GM23248 (cell line): ENCODE data around the gene COL4A4. TPM values are rescaled to one million over a fixed set of nuclear protein-coding genes. Genes with fewer than 3 reads are reported as not detected.
A peak's percentile ranks its signal among the peaks of the same experiment; 100 is the strongest.

Experiments
- DNase-seq: peaks from one replicate; pipeline ENCODE4 v3.0.0-alpha.2; 2015
- H2AFZ ChIP-seq: fragments of 200-600 bp; sonication (generic); 2 replicates; pipeline ENCODE4 v1.6.1; 2016; ENCODE audit warnings: antibody characterized with exemption
- H3F3A ChIP-seq: fragments of 200-600 bp; sonication (generic); 2 replicates; pipeline ENCODE4 v1.6.1; 2016; ENCODE audit warnings: mild to moderate bottlenecking, antibody characterized with exemption, mixed run types; ENCODE audit not compliant: insufficient read depth
- H3K27ac ChIP-seq: fragments of 200-600 bp; sonication (generic); 2 replicates; pipeline ENCODE4 v1.5.1; 2016; ENCODE audit warnings: mild to moderate bottlenecking
- H3K27me3 ChIP-seq: fragments of 200-600 bp; sonication (generic); replicated peaks from 2 replicates; pipeline ENCODE4 v1.6.1; 2016; ENCODE audit warnings: mild to moderate bottlenecking; ENCODE audit not compliant: insufficient read depth
- H3K36me3 ChIP-seq: fragments of 200-600 bp; sonication (generic); 2 replicates; pipeline ENCODE4 v1.6.1; 2016; ENCODE audit warnings: low read depth, mild to moderate bottlenecking
- H3K4me1 ChIP-seq: fragments of 200-600 bp; sonication (generic); 2 replicates; pipeline ENCODE4 v1.6.1; 2016; ENCODE audit warnings: mild to moderate bottlenecking; ENCODE audit not compliant: insufficient read depth
- H3K4me2 ChIP-seq: fragments of 200-600 bp; sonication (generic); one replicate; pipeline ENCODE4 v1.6.1; 2016; ENCODE audit warnings: mild to moderate bottlenecking; ENCODE audit not compliant: unreplicated experiment
- H3K4me3 ChIP-seq: fragments of 200-600 bp; sonication (generic); 2 replicates; pipeline ENCODE4 v1.5.1; 2016; ENCODE audit warnings: mild to moderate bottlenecking
- H3K79me2 ChIP-seq: fragments of 200-600 bp; sonication (generic); 2 replicates; pipeline ENCODE4 v1.6.1; 2016; ENCODE audit warnings: mild to moderate bottlenecking; ENCODE audit not compliant: insufficient read depth
- H3K9ac ChIP-seq: fragments of 200-600 bp; sonication (generic); 2 replicates; pipeline ENCODE4 v1.6.1; 2016; ENCODE audit warnings: mild to moderate bottlenecking
- H3K9me2 ChIP-seq: fragments of 200-600 bp; sonication (generic); 2 replicates; pipeline ENCODE4 v1.6.1; 2016; ENCODE audit warnings: mixed run types, mild to moderate bottlenecking, moderate library complexity; ENCODE audit not compliant: insufficient read depth
- H3K9me3 ChIP-seq: fragments of 200-600 bp; sonication (generic); one replicate; pipeline ENCODE4 v1.6.1; 2017; ENCODE audit warnings: low read depth
- H4K20me1 ChIP-seq: fragments of 200-600 bp; sonication (generic); 2 replicates; pipeline ENCODE4 v1.6.0; 2016; ENCODE audit not compliant: insufficient read depth
- EZH2 ChIP-seq: fragments of 200-600 bp; sonication (generic); IDR thresholded peaks from 2 replicates; pipeline ENCODE4 v1.6.1; 2018; ENCODE audit warnings: antibody characterized with exemption, mild to moderate bottlenecking; ENCODE audit not compliant: insufficient read depth, poor library complexity, severe bottlenecking
- EZH2phosphoT487 ChIP-seq: fragments of 200-600 bp; sonication (generic); IDR thresholded peaks from 2 replicates; pipeline ENCODE4 v1.6.1; 2018; ENCODE audit warnings: antibody characterized with exemption, moderate library complexity, mild to moderate bottlenecking, low read depth; ENCODE audit not compliant: insufficient read depth
- WGBS, 2 experiments: methylation state at CpG; one replicate each; pipeline ENCODE4 v1.1.6; 2015 to 2017; ENCODE audit warnings: low lambda C conversion rate in 2 of 2, low coverage in 1 of 2; ENCODE audit errors: missing lambda C conversion rate in 2 of 2; 5-methylcytosine and 5-hydroxymethylcytosine counted together
- in situ Hi-C: fragments of 300-500 bp; cut with MboI; formaldehyde crosslinking; loops from 2 replicates; pipeline ENCODE4 v1.15.0; 2020
- polyA plus RNA-seq: library from polyadenylated mRNA; unstranded; fragments of >200 nt; fragmentation: Nextera tagmentation; extraction: Ambion mirVana; gene quantifications from 2 replicates; pipeline ENCODE4 v1.2.1, GENCODE V29; 2016
- total RNA-seq: library from RNA; depleted of rRNA; stranded (reverse); fragments of >200 nt; shearing (Covaris generic); gene quantifications from 2 replicates; pipeline ENCODE4 v1.2.3, GENCODE V29; 2014

COL4A4 gene
- total and polyA plus RNA-seq, 2 experiments from 2014 or later: 0.36 to 0.76 TPM

DNA sequence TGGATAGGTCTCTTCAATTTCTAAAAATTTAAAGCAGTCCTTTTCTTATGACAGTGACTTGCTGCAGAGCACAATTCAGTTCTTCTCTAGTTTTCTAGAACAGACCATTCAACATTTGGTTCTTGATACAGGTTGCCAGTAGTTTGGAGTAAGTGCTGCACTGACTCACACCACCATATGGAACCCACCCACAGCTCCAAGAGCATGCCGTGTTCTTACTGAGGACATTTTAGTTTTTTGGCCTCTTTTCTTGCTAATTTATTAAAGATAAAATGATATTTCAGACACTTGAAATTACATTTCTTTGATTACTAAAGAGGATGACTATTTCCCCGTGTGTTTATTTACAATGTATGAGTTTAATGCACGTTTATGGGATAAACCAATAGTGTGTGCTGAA lies 120.0 kb downstream of the COL4A4 start:
- DNase-seq: peak; percentile 9
- H3K4me2 ChIP-seq: no peak overlapping the region
- no peaks in the 10 kb centered on the region for H3K27me3 ChIP-seq
- H3K27ac ChIP-seq: no peak overlapping the region
- no peak overlapping the region for H2AFZ ChIP-seq
- no peaks in the 10 kb centered on the region for H3K79me2 ChIP-seq
- H3F3A ChIP-seq: no peaks in the 10 kb centered on the region
- TF ChIP-seq EZH2phosphoT487: no peak
- no peak for TF ChIP-seq EZH2
- no peaks in the 10 kb centered on the region for H3K9me2 ChIP-seq
- H3K9me3 ChIP-seq: no peaks in the 10 kb centered on the region
- no peaks in the 10 kb centered on the region for H3K4me1 ChIP-seq
- in situ Hi-C loops: no loop called here
- WGBS, 2 experiments: 32 to 35% methylated on average over 3 of the region's 3 CpGs
- H3K36me3 ChIP-seq: no peaks in the 10 kb centered on the region
- H3K9ac ChIP-seq: no peak overlapping the region
- H3K4me3 ChIP-seq: no peak overlapping the region
- no peaks in the 10 kb centered on the region for H4K20me1 ChIP-seq

DNA sequence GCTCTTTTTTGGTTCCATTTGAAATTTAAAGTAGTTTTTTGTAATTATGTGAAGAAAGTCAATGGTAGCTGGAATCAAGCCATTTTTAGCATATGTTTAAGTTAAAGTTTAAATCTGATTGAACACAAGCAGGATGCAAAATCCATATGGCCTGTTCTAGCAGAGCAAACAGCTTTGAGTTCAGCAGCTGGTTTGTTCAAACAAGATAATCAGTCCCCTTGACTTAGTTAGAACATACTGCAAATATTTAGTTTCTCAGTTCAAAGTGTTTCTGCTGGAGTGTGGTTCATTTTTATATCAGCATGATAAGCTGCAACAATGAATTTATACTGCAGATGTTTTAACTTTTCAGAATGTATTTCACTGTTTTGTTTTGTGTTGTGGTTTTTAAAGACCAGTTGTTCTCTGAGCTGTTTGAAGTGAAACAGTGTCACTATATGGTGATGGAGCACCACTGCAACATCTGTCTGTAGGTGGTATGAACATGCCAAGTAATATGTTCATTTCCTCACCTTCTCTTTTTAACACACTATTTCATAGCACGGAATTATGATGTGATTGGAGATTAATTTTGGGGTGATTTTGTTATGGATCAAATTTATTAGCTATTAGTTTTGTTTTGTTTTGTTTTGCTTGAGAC lies 125.3 kb downstream of the COL4A4 start:
- H3K4me2 ChIP-seq: no peak overlapping the region
- no peak for DNase-seq
- no peaks in the 10 kb centered on the region for H3K27me3 ChIP-seq
- in situ Hi-C loops: no loop called here
- H3K9ac ChIP-seq: no peak overlapping the region
- no peak overlapping the region for H3K27ac ChIP-seq
- no peaks in the 10 kb centered on the region for H3K79me2 ChIP-seq
- H3K4me1 ChIP-seq: no peaks in the 10 kb centered on the region
- H3K9me2 ChIP-seq: no peaks in the 10 kb centered on the region
- H3K9me3 ChIP-seq: no peaks in the 10 kb centered on the region
- WGBS, 2 experiments: 37 to 45% methylated on average over 1 of the region's 1 CpG
- no peak overlapping the region for H2AFZ ChIP-seq
- H3K36me3 ChIP-seq: no peaks in the 10 kb centered on the region
- H3K4me3 ChIP-seq: no peak overlapping the region
- TF ChIP-seq EZH2phosphoT487 (no peak), EZH2 (no peak)
- no peaks in the 10 kb centered on the region for H4K20me1 ChIP-seq
- H3F3A ChIP-seq: no peaks in the 10 kb centered on the region

DNA sequence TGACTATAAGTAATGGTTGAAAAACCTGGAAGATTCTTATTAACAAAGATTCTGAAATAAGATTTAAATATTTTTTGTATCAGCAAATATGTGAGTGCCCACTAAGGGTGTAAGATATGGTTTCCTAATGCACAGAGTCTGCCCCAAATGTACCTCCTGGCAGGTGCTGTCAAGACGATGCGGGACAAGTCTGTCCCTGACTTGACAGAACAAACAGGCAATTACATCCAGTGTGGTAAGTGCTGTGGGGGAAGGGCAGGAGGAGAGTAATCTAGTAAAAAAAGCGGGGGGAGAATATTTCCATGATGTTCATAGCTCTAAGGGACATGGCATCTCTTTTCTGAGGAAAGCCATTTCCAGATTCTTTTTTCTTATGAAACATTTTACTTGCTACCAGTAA lies 127.5 kb downstream of the COL4A4 start:
- no peak overlapping the region for H3K9ac ChIP-seq
- DNase-seq: no peak
- no peak overlapping the region for H3K27ac ChIP-seq
- H4K20me1 ChIP-seq: no peaks in the 10 kb centered on the region
- in situ Hi-C loops: no loop called here
- H3K27me3 ChIP-seq: no peaks in the 10 kb centered on the region
- no peaks in the 10 kb centered on the region for H3K79me2 ChIP-seq
- no peaks in the 10 kb centered on the region for H3K36me3 ChIP-seq
- H2AFZ ChIP-seq: no peak overlapping the region
- no peaks in the 10 kb centered on the region for H3F3A ChIP-seq
- WGBS, 2 experiments: 88 to 90% methylated on average over 3 of the region's 3 CpGs
- H3K4me2 ChIP-seq: no peak overlapping the region
- H3K9me3 ChIP-seq: no peaks in the 10 kb centered on the region
- no peak overlapping the region for H3K4me3 ChIP-seq
- no peaks in the 10 kb centered on the region for H3K9me2 ChIP-seq
- TF ChIP-seq EZH2 (no peak), EZH2phosphoT487 (no peak)
- no peaks in the 10 kb centered on the region for H3K4me1 ChIP-seq

DNA sequence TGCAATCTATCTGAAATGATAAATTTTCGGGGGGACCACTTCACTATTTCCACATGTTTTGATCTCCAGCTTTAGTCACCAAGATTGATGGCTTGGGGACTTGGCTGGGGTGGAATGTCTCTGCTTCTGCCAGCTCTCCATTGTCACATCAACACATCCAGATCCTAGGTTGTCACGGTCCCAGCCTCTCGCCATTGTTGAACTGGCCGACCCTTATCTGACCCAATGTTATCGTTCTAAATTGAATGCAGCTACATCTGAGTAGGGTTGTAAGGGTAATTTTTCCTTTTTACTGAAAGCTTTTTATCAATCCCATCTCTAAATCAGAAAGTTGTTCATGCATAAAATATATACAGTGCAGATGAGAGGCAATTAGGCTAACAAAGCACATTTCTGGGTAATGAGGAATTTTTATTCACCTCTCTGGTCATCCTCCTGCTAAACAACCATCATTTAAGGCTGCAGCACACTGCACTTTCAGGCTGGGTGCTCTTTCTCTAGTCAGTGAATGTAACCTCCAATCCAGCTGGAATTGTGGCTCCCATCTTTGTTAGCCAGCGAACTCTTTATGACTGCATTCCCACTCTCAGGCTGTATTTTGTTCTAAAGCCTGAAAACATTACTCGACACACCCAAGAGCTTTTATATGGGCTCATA lies 128.2 kb downstream of the COL4A4 start:
- H3K9ac ChIP-seq: no peak overlapping the region
- 22 to 27% methylated on average over 7 of the region's 7 CpGs for WGBS, 2 experiments
- no peaks in the 10 kb centered on the region for H3K27me3 ChIP-seq
- H3K4me1 ChIP-seq: no peaks in the 10 kb centered on the region
- H3K36me3 ChIP-seq: no peaks in the 10 kb centered on the region
- no peaks in the 10 kb centered on the region for H4K20me1 ChIP-seq
- H3K9me2 ChIP-seq: no peaks in the 10 kb centered on the region
- no peak overlapping the region for H3K27ac ChIP-seq
- no peak for DNase-seq
- no peak overlapping the region for H2AFZ ChIP-seq
- H3F3A ChIP-seq: no peaks in the 10 kb centered on the region
- in situ Hi-C loops: no loop called here
- H3K79me2 ChIP-seq: no peaks in the 10 kb centered on the region
- TF ChIP-seq EZH2phosphoT487 (no peak), EZH2 (no peak)
- H3K4me2 ChIP-seq: no peak overlapping the region
- no peak overlapping the region for H3K4me3 ChIP-seq
- H3K9me3 ChIP-seq: no peaks in the 10 kb centered on the region
